GM12892 (cell line): ENCODE results near the gene INVS.

Experiments
- POLR2A ChIP-seq: IDR thresholded peaks from 2 replicates; pipeline ENCODE4 v1.6.1; 2011; ENCODE audit warnings: low read depth, low read length, control low read depth
- TAF1 ChIP-seq: IDR thresholded peaks from 2 replicates; pipeline ENCODE4 v1.6.1; 2011; ENCODE audit warnings: low read depth, mild to moderate bottlenecking, control low read depth, low read length, borderline replicate concordance

GRCh38 chr9:100104314-100104713, 5.3 kb downstream of the INVS start:
- TF ChIP-seq POLR2A = no peak
- no peak for TF ChIP-seq TAF1
